Esophagus squamous epithelium (tissue), 5 donors: Measurements from ENCODE around the gene PM20D1. TPM values are rescaled to one million over a fixed set of nuclear protein-coding genes. Genes with fewer than 3 reads are reported as not detected.

Experiments
- DNase-seq: peaks from one replicate; lab custom pipeline; 2025; lab: John Stamatoyannopoulos, UW
- H3K27ac ChIP-seq, 4 donors: fragments of 200-600 bp; sonication (generic); one replicate each; pipeline ENCODE4 v1.5.1; 2016 to 2019; ENCODE audit warnings: mild to moderate bottlenecking in 1 of 4
- H3K27me3 ChIP-seq, 4 donors: fragments of 200-600 bp; sonication (generic); 1 replicate in 3 of 4; 2 replicates in 1 of 4; pipeline versions ENCODE4 v1.5.1 to v1.6.0; 2017 to 2021; ENCODE audit warnings: antibody characterized with exemption in 1 of 4
- H3K36me3 ChIP-seq, 3 donors: fragments of 200-600 bp; sonication (generic); one replicate each; pipeline ENCODE4 v1.5.1; 2016 to 2019
- H3K4me1 ChIP-seq, 3 donors: fragments of 200-600 bp; sonication (generic); one replicate each; pipeline ENCODE4 v1.5.1; 2017 to 2019
- H3K4me3 ChIP-seq, 4 donors: fragments of 200-600 bp; sonication (generic); 1 replicate in 3 of 4; 2 replicates in 1 of 4; pipeline ENCODE4 v1.5.1; 2016 to 2019; ENCODE audit warnings: mild to moderate bottlenecking in 2 of 4, moderate library complexity in 1 of 4
- H3K9me3 ChIP-seq, 3 donors: fragments of 200-600 bp; sonication (generic); one replicate each; pipeline ENCODE4 v1.5.1; 2016 to 2019
- POLR2A ChIP-seq, 4 donors: fragments of 450-650 bp; IDR thresholded peaks; one replicate each; pipeline ENCODE4 v1.6.1; 2017; ENCODE audit warnings: antibody characterized with exemption in 4 of 4, mild to moderate bottlenecking in 4 of 4, moderate library complexity in 3 of 4
- WGBS, 2 donors: methylation state at CpG; one replicate each; pipeline ENCODE4 v1.1.5; 2018; 5-methylcytosine and 5-hydroxymethylcytosine counted together
- intact Hi-C: fragments of 100-400 bp; cut with DNase I; formaldehyde crosslinking; loops from one replicate; pipeline ENCODE4 v1.15.0; 2022
- total RNA-seq, 4 donors: library from RNA; depleted of rRNA; stranded (reverse); fragments of >200 nt; gene quantifications; one replicate each; pipeline ENCODE4 v1.1.0, GENCODE V29; 2016
- TF ChIP-seq, protein P1 (sequence below), 6 experiments: fragments of 450-650 bp in 4 of 6; fragments of 200-600 bp in 2 of 6; sonication (generic) in 2 of 6; IDR thresholded peaks; one replicate each; pipeline ENCODE4 v1.5.1; 2016 to 2019; ENCODE audit warnings: antibody characterized with exemption in 6 of 6, mild to moderate bottlenecking in 4 of 6, moderate library complexity in 4 of 6
- donor health status: DM: yes; HTN: yes; CAD: no.

Gene PM20D1
- total RNA-seq, 4 donors from 2014 or later: 0.57 TPM; not detected in 3

DNA sequence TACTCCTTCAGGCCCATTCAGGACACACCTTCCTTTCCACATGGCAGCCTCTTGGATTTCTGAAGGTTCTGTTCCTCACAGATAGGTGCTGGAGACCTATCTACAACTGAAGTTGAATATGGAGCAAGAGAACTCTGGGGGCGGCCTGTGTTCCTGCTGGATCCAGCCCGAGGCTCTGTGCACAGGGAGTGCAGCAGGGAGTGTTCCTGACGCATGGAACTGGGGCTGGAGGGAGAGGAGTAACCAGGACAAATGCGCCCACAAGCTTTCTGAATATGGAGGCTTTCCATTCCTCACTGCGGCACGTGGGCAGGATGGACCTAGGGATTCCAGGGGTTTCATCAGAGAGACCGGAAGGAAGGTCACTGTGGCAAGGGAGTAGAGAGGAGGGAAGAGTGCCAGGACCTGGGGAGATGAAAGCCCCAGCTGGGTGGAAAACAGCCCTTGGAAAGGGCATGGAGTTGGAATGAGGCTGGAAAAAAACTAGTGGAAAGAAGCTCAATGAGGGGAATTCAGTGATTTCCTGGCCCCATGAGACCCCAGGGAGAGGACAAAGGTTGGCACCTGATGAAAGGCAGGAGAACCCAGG lies 12.5 kb downstream of the PM20D1 start:
- Histone ChIP-seq H3K4me3 (no peak overlapping the region), H3K27ac (no peak overlapping the region), H3K36me3 (no peaks in the 10 kb centered on the region), H3K27me3 (no peaks in the 10 kb centered on the region), H3K9me3 (no peaks in the 10 kb centered on the region), H3K4me1 (no peaks in the 10 kb centered on the region)
- DNase-seq: no peak
- TF ChIP-seq, protein P1, sequence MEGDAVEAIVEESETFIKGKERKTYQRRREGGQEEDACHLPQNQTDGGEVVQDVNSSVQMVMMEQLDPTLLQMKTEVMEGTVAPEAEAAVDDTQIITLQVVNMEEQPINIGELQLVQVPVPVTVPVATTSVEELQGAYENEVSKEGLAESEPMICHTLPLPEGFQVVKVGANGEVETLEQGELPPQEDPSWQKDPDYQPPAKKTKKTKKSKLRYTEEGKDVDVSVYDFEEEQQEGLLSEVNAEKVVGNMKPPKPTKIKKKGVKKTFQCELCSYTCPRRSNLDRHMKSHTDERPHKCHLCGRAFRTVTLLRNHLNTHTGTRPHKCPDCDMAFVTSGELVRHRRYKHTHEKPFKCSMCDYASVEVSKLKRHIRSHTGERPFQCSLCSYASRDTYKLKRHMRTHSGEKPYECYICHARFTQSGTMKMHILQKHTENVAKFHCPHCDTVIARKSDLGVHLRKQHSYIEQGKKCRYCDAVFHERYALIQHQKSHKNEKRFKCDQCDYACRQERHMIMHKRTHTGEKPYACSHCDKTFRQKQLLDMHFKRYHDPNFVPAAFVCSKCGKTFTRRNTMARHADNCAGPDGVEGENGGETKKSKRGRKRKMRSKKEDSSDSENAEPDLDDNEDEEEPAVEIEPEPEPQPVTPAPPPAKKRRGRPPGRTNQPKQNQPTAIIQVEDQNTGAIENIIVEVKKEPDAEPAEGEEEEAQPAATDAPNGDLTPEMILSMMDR (IDR thresholded peaks at IDR 0.05): no peak
- intact Hi-C loops: no loop called here
- 87 to 91% methylated on average over 5 to 7 of the region's 7 CpGs for WGBS, 2 donors

DNA sequence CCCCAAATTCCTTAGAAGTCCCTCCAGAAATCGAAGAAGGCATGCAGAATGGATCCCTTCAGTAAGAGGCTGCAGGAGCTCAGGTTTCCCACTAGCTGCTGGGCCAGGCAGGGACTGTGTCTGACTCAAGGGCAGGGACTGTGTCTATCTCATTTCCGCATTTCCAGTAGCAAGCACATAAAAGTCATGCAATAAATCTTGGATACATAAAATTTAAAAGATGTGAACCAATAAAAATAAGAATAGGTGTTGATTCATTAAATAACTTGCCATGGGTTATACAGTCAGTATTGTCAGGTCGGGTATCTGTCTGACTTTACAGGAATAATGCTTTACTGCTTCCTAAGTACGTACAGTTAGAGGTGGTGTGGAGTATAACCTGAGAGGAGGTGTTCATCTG lies 15.2 kb downstream of the PM20D1 start:
- WGBS, 2 donors: 70 to 76% methylated on average over 4 of the region's 4 CpGs

GRCh38 chr1:205832326-205832751 lies 17.6 kb downstream of the PM20D1 start:
- Histone ChIP-seq H3K36me3 (no peaks in the 10 kb centered on the region), H3K9me3 (no peaks in the 10 kb centered on the region), H3K27me3 (no peaks in the 10 kb centered on the region), H3K4me3 (no peak overlapping the region), H3K27ac (no peak overlapping the region), H3K4me1 (peaks cover 0 to 5% (median 0%) of the 10 kb centered on the region in 3 donors)
- no peak for TF ChIP-seq POLR2A (IDR thresholded peaks at IDR 0.05)
- TF ChIP-seq, protein P1 (IDR thresholded peaks at IDR 0.05): no peak
- intact Hi-C loops: no loop called here
- 94 to 97% methylated on average over 6 of the region's 6 CpGs for WGBS, 2 donors
- no peak for DNase-seq

More for the DNA sequence above, 15.2 kb downstream of the PM20D1 start:
- Histone ChIP-seq H3K4me3 (no peak overlapping the region), H3K27ac (no peak overlapping the region), H3K4me1 (peaks cover 0 to 5% (median 0%) of the 10 kb centered on the region in 3 donors), H3K36me3 (no peaks in the 10 kb centered on the region), H3K27me3 (no peaks in the 10 kb centered on the region), H3K9me3 (no peaks in the 10 kb centered on the region)
- TF ChIP-seq POLR2A (IDR thresholded peaks at IDR 0.05): no peak
- TF ChIP-seq, protein P1 (IDR thresholded peaks at IDR 0.05): no peak
- no peak for DNase-seq
- intact Hi-C loops: no loop called here

- Histone ChIP-seq H3K4me1 (peaks cover 0 to 5% (median 0%) of the 10 kb centered on the region in 3 donors), H3K27me3 (no peaks in the 10 kb centered on the region), H3K4me3 (no peak overlapping the region), H3K36me3 (no peaks in the 10 kb centered on the region), H3K27ac (no peak overlapping the region), H3K9me3 (no peaks in the 10 kb centered on the region)
- TF ChIP-seq, protein P1 (IDR thresholded peaks at IDR 0.05): no peak
- no peak for TF ChIP-seq POLR2A (IDR thresholded peaks at IDR 0.05)
- WGBS, 2 donors: 80% methylated on average over 1 of the region's 1 CpG; no CpG with 5 or more reads in 1 of the 2 donors
- intact Hi-C loops: no loop called here
- DNase-seq: no peak
Observed at GRCh38 chr1:205827623-205828022, 22.3 kb downstream of the PM20D1 start.

DNA sequence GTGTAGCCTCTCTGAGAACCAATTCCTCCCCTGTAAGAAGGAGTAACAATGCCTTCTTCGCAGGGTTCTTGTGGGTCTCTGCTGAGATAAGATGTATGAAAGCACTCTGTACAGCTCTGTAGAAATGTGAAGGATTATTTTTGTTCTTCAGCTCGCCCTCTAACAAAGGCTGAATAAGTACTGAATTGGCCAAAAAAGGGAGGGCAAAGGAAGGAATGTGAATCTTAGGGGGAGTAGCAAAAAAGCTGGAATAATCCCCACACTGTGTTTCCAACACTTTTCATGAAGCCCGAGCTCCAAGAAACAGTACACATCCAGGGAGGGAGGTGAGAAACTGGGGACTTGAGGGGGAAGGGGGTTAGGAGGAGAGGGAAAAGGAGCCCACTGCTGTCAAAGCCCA lies 22.9 kb downstream of the PM20D1 start:
- no peaks in the 10 kb centered on the region for H3K36me3 ChIP-seq
- TF ChIP-seq, protein P1 (IDR thresholded peaks at IDR 0.05): no peak
- no peak for TF ChIP-seq POLR2A (IDR thresholded peaks at IDR 0.05)
- no peak for DNase-seq
- 28 to 40% methylated on average over 3 of the region's 3 CpGs for WGBS, 2 donors
- no peaks in the 10 kb centered on the region for H3K9me3 ChIP-seq
- intact Hi-C loops: no loop called here
- no peaks in the 10 kb centered on the region for H3K27me3 ChIP-seq
- no peak overlapping the region for H3K4me3 ChIP-seq
- H3K27ac ChIP-seq: no peak overlapping the region
- H3K4me1 ChIP-seq: peaks cover 0 to 2% (median 0%) of the 10 kb centered on the region in 3 donors
